GM19025 (cell line): ENCODE results near the gene GNE.
"Not testable (repeated sequence)": the region's sequence is repeated elsewhere in the genome, so short reads cannot be mapped to it uniquely, and the experiment has no call there.

ENCODE experiments used
- ATAC-seq: cut with Tn5 transposase; IDR thresholded peaks from one replicate; pipeline ENCODE4 v1.9.1; 2021; ENCODE audit warnings: mild to moderate bottlenecking, low read depth, moderate library complexity; ENCODE audit not compliant: unreplicated experiment

GNE gene

GRCh38 chr9:36258208-36258995, at the start of gene GNE:
Gene GNE (minus strand): TSS chr9:36258448. CDS start chr9:36249355, 9,093 bp downstream.
- peak; percentile 80 for ATAC-seq

GRCh38 chr9:36306471-36307306, 48.4 kb upstream of the GNE start:
- no peak for ATAC-seq

GRCh38 chr9:36304366-36304765, 46.1 kb upstream of the GNE start:
- ATAC-seq, result not testable (repeated sequence)

- no peak for ATAC-seq
Measured at GRCh38 chr9:36301227-36301626, 43.0 kb upstream of the GNE start.

GRCh38 chr9:36298566-36298965, 40.3 kb upstream of the GNE start:
- ATAC-seq, result no peak

GRCh38 chr9:36297798-36298197, 39.5 kb upstream of the GNE start:
- ATAC-seq, result no peak

GRCh38 chr9:36294996-36295395, 36.7 kb upstream of the GNE start:
- ATAC-seq, result not testable (repeated sequence)

GRCh38 chr9:36293918-36294317, 35.7 kb upstream of the GNE start:
- ATAC-seq, result no peak

GRCh38 chr9:36293171-36293570, 34.9 kb upstream of the GNE start:
- no peak for ATAC-seq

- ATAC-seq, result no peak
Measured at GRCh38 chr9:36292641-36293040, 34.4 kb upstream of the GNE start.

GRCh38 chr9:36290996-36291395, 32.7 kb upstream of the GNE start:
- ATAC-seq, result no peak

- ATAC-seq, result no peak
Measured at GRCh38 chr9:36289836-36290435, 31.7 kb upstream of the GNE start.

- no peak for ATAC-seq
Measured at GRCh38 chr9:36288070-36288469, 29.8 kb upstream of the GNE start.

GRCh38 chr9:36286388-36286787, 28.1 kb upstream of the GNE start:
- ATAC-seq, result no peak

GRCh38 chr9:36284226-36284625, 26.0 kb upstream of the GNE start:
- no peak for ATAC-seq

- no peak for ATAC-seq
Measured at GRCh38 chr9:36282275-36282674, 24.0 kb upstream of the GNE start.

GRCh38 chr9:36280989-36281388, 22.7 kb upstream of the GNE start:
- ATAC-seq, result no peak

GRCh38 chr9:36278243-36278642, 20.0 kb upstream of the GNE start:
- no peak for ATAC-seq

- ATAC-seq, result no peak
Measured at GRCh38 chr9:36276781-36277181, 18.5 kb upstream of the GNE start.

GRCh38 chr9:36276254-36276653, 18.0 kb upstream of the GNE start:
- no peak for ATAC-seq

- no peak for ATAC-seq
Measured at GRCh38 chr9:36275060-36275459, 16.8 kb upstream of the GNE start.
